ENCODE results near the gene AAK1.

- TF ChIP-seq, protein P1, sequence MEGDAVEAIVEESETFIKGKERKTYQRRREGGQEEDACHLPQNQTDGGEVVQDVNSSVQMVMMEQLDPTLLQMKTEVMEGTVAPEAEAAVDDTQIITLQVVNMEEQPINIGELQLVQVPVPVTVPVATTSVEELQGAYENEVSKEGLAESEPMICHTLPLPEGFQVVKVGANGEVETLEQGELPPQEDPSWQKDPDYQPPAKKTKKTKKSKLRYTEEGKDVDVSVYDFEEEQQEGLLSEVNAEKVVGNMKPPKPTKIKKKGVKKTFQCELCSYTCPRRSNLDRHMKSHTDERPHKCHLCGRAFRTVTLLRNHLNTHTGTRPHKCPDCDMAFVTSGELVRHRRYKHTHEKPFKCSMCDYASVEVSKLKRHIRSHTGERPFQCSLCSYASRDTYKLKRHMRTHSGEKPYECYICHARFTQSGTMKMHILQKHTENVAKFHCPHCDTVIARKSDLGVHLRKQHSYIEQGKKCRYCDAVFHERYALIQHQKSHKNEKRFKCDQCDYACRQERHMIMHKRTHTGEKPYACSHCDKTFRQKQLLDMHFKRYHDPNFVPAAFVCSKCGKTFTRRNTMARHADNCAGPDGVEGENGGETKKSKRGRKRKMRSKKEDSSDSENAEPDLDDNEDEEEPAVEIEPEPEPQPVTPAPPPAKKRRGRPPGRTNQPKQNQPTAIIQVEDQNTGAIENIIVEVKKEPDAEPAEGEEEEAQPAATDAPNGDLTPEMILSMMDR (IDR thresholded peaks at IDR 0.05): no peak
- TF ChIP-seq EZH2 (IDR thresholded peaks at IDR 0.05) (no peak), EZH2phosphoT487 (IDR thresholded peaks at IDR 0.05) (no peak)
Observed at GRCh38 chr2:69612200-69612599, 31.3 kb downstream of the AAK1 start.

Measured in neural progenitor cell (in vitro differentiated cells).